Measurements from ENCODE around the gene GDF9.
A peak's percentile ranks its signal among the peaks of the same experiment; 100 is the strongest.
"Not testable (repeated sequence)": the region's sequence is repeated elsewhere in the genome, so short reads cannot be mapped to it uniquely, and the experiment has no call there.

GDF9 gene

GRCh38 chr5:132871459-132872284 lies 5.4 kb upstream of the GDF9 start:
- no peak for DNase-seq

DNA sequence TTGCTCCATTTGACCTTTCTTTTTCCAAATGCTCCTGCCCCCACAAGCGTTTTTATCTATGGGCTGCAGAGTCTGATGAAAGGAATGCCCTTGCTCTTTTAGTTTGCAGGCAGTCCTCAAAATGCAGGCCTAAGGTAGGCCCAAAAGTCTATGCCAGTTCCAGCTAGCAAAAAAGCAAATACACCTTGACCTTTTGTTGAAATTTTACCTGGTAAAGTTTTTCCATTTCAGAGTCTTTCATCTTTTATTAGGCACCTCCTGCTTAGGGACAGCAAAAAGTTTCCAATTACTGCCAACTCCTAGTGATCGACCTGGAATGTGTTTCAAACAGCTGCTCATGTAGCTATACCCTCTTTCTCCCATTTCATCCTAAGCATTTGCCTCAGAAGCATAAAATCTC lies 4.5 kb upstream of the GDF9 start:
- DNase-seq, result no peak

DNA sequence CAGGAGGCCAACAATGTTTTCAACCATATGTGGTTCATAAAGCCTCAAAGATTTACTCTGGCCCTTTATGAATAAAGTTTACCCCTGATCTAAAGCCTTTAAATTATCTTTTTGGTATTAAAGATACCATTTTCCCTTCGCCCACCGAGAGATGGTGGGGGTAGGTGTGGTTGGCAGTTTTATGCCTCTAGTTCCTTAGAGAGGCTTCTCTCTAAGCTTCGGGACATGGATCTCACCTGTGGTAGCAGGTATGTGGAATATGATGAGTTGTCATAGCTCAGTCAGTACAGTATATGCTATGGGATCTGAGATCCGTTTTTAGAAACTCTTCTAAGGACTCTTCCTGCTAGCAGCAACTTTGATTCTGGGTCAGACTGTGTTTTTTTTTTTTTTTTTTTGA lies 2.5 kb upstream of the GDF9 start:
- no peak for DNase-seq

- DNase-seq, result no peak
These were observed 780 bp upstream of the GDF9 start for GRCh38 chr5:132867046-132867451.

GRCh38 chr5:132865668-132866341 lies 464 bp downstream of the GDF9 start:
- DNase-seq, result peak in 1 of 2 donors; percentile 2

GRCh38 chr5:132860742-132861141 lies 5.5 kb downstream of the GDF9 start:
- DNase-seq, result no peak

- DNase-seq, result no peak
These were observed 6.3 kb downstream of the GDF9 start for GRCh38 chr5:132859889-132860437.

DNA sequence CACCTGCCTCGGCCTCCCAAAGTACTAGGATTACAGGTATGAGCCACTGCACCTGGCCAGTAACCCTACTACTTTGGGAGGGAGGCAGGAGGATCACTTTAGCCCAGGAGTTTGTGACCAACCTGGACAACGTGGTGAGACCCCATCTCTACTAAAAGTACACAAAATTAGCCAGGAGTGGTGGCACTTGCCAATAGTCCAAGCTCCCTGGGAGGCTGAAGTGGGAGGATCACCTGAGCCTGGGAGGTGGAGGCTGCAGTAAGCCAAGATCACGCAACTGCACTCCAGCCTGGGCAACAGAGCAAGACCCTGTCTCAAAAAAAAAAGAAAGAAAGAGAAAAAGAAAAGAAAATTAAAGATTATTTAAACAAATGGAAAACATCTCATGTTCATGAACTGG lies 10.3 kb downstream of the GDF9 start:
- DNase-seq, result no peak

- not testable (repeated sequence) for DNase-seq
These were observed 11.3 kb downstream of the GDF9 start for GRCh38 chr5:132854992-132855391.

DNA sequence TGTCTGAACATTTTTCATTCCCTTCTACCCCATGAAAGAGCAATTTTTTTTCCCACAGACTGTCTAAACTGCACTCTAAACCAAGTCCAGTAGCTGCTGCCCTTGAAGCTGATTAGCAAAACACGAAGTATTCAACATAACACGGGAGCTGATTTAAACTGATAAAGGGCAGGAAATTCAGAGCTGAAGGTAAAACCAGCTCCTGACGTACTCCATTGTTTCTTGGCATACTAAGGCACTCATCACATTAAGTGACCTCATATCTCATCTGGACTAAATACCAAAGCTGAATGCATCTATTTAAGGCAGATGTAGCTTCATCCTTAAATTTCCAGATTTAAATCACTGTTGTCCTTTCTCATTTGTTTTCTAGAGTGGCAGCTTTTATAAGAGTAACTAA lies 12.0 kb downstream of the GDF9 start:
- DNase-seq, result no peak

DNA sequence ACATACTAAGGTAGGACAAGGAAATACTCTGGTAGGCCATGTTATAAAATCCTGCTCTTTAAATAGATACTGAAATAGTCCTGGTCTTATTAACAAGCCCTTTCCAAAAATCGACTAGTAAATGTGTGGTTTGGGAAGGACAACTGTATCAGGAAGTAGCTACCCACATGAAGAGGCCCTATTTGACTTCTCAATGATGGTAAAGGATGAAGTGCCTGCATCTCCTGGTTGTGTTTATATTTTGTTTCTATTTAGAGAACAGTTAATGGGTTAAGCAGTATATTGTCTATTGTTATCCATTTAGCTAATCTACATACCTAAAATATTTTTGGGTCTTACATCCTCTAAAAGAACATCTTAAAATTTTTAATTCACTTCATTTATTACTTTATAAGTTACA lies 12.5 kb downstream of the GDF9 start:
- DNase-seq, result no peak

DNA sequence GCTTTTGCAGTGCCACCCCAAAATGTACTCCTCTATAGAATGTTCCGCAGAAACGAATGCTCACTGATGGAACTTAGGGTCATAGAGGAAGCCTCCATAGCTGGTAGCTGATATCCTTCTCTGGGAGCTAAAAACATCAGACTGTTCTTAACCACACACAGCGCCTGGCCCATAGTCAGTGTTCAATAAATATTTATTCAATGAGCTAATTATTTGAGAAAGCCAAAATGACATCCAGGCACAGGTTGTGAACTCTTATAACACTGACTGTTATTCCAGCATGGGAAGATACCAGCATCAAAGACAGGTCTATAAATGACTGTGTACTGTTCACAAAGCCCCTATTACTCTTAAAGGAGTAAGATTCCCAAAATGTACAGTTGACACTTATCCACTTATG lies 12.9 kb downstream of the GDF9 start:
- DNase-seq, result no peak

GRCh38 chr5:132850066-132850465 lies 16.2 kb downstream of the GDF9 start:
- DNase-seq, result no peak

GRCh38 chr5:132849347-132849746 lies 16.9 kb downstream of the GDF9 start:
- no peak for DNase-seq

GRCh38 chr5:132848270-132848669 lies 18.0 kb downstream of the GDF9 start:
- no peak for DNase-seq

- DNase-seq, result peak in 1 of 2 donors; percentile 17
These were observed 25.0 kb downstream of the GDF9 start for GRCh38 chr5:132841305-132841704.

- no peak for DNase-seq
These were observed 25.4 kb downstream of the GDF9 start for GRCh38 chr5:132840896-132841295.

DNA sequence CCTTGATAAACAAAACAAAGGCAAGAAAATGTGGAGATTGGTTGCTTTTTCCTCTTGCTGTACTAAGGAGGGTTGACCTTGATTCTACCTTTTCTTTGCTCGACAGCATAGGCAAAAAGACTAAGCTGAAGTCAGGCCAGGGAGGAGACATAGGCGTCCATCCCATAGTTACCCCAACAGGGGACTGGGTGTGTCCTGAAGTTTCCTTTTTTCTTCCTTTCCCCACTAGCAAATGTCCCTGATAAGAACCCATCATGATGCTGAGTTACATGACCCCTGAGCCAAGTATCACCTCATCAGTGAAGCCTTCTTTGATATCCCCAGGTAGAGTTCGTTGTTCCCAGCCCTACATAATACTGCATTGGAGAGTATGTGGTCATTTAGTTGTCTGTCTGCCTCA lies 26.0 kb downstream of the GDF9 start:
- DNase-seq, result no peak

GRCh38 chr5:132839426-132840301 lies 26.6 kb downstream of the GDF9 start:
- no peak for DNase-seq

DNA sequence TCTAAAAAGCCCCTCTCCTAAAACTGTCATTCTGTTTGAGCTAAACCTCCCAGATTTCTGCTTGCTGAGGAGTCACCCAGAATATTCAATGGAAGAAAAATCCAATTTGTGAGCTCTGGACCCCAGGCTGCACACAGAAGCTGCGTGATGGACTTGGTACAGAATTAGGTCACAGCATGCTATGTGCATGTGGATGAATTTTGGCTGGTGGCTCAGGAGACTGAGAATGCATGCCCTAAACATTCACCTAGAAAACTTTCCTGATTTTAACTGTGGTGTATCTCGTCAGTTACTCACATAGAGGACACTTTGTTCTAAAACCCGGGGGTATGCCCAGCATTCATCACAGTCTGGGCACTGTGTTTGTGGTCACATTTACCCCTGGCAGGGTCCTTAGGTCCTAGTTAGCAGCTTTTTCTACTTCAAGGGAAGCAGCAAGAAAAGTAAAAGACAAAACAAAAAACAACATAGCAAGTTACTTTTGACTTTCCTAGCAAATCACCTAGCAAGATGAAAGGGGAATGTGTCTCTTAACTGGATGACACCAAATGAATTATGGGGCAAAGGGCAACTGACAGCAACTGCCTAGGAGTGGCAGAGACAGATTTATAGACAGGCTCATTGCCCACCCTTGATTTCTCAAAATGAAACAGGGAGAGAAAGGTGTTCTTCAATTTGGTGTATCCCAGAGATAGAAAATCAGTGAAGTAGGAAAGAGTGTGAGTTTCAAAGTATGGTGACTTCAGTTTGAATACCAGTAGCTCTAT lies 27.6 kb downstream of the GDF9 start:
- no peak for DNase-seq

DNA sequence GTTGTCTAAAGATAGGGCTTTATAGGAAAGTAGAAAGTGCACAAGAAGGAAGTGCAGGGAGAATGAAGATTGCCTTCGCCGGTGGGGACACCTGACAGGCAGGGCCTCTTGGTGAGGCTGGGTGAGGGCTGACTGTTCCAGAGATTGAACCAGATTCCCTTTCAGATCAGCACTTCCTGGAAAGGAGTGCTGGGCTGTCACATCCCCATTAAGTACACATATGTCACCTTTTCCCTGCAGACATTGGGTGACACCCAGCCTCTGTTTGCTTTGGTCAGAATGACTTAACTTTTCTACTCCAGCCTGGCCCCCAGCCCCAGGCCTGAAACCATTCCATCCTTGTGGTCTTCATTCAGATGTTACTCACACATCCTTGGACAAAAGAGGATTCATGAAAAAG lies 28.4 kb downstream of the GDF9 start:
- DNase-seq, result no peak

- DNase-seq, result no peak
These were observed 29.4 kb downstream of the GDF9 start for GRCh38 chr5:132836852-132837251.
